GM19467 (cell line): ENCODE measurements around the gene DNMT3L.
A peak's percentile ranks its signal among the peaks of the same experiment; 100 is the strongest.
"Not testable (repeated sequence)": the region's sequence is repeated elsewhere in the genome, so short reads cannot be mapped to it uniquely, and the experiment has no call there.

ENCODE experiments used
- ATAC-seq: cut with Tn5 transposase; IDR thresholded peaks from one replicate; pipeline ENCODE4 v1.9.1; 2021; ENCODE audit warnings: mild to moderate bottlenecking, moderate library complexity; ENCODE audit not compliant: unreplicated experiment

DNMT3L gene

DNA sequence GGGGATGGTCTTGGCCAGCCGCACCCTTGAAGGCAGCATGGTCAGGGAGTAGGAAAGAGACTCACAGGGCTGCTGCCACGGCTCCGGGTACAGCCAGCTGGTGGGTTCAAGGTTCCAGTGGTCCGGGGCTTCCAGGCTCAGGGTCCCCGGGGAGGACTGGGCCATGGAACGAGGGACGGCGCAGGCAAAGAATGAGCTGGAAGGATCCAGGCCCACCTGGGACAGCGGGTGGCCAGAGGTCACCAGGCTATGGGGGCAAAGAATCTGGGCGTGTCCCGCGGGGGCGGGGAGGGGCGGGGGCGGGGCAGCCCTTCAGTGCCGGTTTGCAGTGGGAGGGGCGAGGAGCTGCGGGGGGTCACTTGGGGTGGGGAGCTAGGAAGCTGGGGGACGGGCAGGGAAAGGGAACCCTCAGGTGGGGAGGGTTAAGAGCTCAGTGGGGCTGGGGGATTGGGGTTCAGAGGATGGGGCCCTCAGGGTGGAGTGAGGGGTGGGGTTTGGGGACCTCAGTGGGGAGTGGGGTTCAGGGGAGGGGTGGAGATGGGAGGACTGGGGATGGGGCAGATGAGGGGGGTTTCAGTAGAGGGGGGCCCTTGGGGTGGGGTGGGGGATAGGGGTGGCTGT lies at the start of gene DNMT3L:
Gene DNMT3L (minus strand): TSS at position 223 of the 621 bp plus-strand sequence. CDS start 638 bp downstream, outside the sequence.
- ATAC-seq: no peak

DNA sequence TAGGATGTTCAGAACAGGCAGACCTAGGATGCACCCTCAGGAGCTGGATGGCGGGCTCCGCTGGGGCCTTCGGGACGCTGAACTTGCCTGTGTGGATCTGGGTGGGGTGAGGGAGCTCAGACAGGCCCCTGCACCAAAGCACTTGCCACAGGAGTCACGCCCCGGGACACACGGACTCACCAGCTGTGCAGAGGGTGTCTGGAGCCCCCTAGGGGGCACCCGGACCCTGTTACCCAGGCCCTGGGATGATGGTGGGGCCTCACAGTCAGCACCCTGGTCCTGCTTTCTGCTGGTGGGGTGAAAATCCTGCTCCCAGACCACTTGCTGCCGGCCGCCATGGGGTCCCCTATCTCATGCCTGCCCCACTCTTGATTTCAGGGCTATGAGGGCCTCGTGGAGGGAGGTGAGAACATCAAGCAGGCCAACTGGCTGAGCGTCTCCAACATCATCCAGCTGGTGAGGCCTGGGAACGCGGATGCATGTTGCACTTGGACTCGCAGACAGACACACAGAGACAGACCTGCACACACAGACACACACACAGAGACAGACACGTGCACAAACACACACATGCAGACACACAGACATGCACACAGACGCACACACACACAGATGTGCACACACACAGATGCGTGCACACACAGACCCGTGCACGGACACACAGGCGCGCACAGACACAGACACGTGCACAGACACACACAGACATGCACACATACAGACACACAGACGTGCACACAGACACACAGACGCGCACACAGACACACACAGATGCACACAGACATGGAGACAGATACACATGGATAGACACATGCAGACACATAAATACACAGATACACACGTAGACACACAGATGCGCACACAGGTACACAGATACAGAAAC lies 49.2 kb upstream of the DNMT3L start:
- no peak for ATAC-seq

DNA sequence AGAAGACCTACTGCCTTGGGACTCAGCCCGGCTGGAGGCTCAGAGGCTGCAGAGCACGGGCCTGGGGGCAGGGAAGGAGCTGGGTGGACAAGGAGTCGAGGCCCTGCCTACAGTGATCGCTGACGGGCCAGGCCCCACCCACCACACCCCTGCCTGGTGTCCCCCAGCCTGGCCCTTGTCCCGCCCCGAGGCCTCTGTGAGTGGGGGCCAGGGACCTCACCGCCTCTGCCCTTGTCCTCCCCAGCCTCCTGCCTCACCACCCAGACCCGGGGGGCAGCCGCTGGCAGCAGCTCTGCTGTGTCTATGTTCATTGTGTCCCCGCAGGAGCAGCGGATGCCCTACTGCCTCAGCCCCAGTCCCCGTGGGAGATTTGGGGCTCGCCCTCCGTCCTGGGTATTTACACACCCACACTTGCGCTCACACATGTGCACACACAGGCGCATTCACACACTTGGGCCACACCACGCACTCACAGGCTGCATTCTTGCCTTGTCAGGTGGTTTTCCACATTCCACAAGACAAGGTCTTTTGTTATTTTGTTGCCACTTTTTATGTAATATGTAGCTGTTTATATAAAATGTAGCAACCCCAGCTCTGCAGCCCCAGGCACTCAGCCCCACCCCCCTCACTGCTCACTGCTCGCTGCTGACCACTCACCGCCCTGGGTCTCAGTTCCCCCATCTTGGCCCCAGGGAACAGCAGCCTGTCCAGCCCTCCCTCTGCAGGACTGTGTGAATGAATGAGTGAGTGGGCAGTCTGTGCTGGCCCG lies 45.4 kb upstream of the DNMT3L start:
- no peak for ATAC-seq

DNA sequence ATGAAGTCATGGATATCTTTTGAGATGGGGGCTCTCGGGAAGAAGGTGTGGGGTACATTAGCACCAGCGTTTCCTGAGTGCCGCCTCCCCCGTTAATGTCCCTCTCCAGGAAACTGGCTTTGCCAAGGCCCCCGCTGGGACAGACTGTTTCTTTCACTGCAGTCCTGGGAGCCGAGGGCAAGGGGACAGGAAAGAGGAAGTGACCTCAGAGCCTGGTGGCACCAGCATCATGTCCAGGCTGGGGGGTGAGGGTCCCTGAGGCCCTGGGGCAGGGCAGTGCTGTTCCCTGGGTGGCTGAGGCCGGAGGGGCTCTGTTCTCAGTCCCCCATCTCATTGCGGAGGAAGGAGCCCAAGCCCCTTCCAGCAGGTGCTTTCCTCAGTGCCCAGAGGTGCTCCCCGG lies 44.0 kb upstream of the DNMT3L start:
- ATAC-seq: no peak

DNA sequence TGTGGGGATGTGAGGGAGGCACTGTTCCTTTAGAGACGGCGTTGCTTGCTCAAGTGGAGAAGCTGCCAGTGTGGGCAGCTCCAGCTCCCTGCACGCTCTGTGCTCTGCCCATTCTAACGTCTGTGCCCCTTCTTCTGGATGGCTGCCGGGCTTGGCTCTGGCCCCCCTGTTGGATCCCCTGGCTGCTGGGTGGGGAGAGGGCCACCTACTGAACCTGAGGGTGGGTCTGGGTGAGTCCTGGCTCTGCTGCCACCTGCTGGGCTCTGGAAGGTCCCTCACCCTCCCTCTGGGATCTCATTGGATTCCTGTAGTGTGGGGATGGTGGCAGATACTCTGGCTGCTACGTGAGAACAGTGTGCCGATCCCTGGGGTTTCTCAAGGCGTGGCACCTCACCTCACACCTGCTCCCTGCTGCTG lies 43.2 kb upstream of the DNMT3L start:
- ATAC-seq: no peak

DNA sequence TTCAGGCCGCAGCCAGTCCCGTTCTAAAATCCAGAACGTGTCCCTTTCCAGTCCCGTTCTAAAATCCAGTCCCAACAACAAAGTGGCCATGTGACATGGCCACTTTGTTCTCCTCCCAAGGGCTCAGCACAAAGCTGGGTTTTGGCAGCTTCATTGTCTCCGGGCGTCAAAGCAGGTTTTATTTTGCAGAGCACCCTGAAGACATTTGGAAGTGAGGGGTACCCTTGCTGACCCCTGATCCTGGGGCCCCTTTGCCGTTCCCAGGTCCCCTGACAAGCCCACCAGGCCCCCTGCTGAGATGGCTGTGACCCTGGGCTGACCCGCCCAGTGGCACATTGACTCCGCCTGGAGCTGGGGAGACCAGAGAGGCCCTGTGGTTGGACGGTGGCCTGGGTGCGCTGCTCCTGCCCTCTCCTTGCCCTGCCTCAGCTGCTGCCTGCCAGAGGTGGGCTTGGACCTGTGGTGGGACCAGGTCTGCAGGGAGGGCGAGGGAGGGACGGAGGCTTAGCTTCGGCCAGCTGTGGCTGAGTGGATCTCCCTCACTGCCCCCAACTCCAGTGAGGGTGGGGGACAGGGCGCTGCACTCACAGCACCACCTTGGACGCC lies 42.4 kb upstream of the DNMT3L start:
- no peak for ATAC-seq

DNA sequence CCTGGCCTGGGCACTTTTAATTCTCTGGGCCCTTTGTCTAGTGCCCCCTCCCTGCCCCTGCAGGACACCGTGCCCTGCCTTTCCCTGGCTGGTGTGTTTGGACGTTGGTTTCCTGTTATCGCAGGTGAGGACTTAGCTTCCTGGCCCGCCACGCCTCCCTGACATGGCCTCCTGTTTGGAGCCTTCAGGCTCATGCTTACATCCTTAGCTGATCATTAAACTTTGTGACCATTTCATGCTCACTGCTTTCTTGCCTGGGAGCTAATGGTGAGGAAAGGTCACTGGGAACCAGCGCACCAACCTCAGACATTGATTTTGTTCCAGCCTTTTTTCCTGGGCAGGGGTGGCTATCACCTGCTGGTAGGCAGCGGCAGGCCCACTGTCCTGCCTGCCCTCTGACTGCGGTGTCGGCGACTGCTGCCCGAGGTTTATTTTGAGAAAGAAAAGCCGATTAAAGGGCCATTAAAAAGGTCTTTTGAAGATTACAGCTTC lies 41.8 kb upstream of the DNMT3L start:
- ATAC-seq: no peak

DNA sequence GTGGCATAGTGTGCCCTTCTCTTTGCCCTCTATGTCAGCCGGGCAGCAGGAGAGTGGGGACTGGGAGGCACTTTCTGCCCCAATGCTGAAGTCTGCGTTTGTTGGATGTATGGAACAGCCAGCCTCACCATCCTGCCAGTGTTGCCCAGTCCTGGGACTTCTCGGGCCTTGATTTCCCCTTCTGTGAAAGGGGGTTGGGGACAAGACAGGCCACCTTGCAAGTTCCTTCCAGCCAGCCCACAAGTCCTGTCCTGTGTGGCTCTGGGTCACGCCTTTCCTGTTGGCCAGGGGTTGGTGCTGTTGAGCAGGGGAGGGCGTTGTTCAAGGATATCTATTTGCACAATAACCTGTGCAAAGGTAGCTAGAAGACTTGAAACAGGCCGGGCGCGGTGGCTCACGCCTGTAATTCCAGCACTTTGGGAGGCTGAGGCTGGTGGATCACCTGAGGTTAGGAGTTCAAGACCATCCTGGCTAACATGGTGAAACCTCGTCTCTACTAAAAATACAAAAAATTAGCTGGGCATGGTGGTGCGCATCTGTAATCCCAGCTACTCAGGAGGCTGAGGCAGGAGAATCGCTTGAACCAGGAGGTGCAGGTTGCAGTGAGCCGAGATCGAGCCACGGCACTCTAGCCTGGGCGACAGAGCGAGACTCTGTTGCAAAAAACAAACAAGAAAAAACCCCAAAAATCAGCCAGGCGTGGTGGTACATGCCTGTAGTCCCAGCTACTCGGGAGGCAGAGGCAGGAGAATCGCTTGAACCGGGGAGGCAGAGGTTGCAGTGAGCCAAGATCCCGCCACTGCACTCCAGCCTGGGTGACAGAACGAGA lies 41.1 kb upstream of the DNMT3L start:
- ATAC-seq: not testable (repeated sequence)

DNA sequence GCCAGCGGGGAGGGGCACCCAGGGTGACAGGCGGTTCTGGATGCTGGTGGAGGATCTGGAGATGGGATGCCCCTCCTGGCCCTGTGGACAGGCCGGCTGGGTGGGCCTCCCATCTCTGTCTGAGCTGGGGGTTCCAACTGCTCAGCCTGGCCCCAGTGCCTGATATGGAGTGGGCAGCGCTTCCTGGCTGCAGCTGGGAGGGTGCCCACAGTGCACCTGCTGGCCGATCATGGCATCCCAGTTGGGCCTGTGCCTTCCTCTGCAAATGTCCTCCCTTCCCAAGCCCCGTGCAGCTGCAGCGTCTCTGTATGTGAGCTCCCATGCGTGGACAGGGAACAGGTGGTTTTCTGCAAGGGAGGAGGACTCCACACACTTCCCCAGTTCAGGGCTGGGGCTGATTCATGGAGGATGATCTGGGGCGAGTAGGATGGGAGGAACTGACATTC lies 40.3 kb upstream of the DNMT3L start:
- no peak for ATAC-seq

DNA sequence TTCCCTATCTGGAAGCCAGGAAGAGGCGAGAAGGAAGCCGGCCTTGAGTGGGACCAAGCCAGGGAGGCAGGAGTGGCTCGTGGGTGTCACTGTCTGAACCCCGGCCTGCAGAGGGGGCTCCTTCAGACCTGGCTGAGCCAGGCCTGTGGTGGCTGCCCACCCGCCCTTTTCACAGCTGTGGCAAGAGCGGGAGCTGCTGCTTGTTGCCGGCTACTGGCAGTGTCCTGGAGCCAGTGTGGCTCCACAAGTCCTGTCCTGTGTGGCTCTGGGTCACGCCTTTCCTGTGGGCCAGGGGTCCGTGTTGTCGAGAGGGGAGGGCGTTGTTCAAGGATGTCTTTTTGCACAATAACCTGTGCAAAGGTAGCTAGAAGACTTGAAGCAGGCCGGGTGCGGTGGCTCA lies 39.4 kb upstream of the DNMT3L start:
- ATAC-seq: no peak

DNA sequence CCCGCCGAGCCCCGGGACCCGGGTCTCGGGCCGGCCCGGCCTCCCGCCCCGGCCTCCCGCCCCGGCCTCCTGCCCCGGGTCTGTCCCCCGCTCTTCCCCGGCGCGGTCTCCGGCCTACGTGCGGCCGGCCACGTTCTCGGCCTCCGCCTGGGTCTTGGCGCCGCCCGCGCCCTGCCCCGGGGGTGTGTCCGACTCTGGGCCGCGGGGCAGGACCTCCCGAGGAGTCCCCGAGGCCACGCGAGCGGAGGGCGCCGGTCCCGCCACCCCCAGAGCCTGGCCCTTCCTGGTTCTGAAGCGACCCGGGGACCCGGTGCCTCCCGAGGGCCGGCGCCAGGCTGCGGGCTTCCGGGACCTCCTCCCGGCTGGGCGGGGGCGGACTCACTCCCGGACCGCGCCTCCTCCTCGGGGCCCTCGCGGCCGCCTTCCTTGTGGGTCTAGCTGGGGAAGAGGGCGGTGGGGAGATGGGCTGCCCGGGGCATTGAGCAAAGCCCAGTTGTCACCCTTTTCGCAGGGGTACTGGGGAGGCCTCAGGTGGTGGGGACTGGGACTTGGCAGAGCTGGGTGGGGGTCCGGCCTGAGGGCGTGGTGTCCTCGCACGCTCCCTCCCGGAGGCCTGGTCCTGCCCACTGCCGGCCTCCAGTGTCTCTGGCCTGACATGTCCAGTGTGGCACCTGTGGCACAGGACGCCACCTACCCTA lies 38.7 kb upstream of the DNMT3L start:
- ATAC-seq: peak; percentile 31

DNA sequence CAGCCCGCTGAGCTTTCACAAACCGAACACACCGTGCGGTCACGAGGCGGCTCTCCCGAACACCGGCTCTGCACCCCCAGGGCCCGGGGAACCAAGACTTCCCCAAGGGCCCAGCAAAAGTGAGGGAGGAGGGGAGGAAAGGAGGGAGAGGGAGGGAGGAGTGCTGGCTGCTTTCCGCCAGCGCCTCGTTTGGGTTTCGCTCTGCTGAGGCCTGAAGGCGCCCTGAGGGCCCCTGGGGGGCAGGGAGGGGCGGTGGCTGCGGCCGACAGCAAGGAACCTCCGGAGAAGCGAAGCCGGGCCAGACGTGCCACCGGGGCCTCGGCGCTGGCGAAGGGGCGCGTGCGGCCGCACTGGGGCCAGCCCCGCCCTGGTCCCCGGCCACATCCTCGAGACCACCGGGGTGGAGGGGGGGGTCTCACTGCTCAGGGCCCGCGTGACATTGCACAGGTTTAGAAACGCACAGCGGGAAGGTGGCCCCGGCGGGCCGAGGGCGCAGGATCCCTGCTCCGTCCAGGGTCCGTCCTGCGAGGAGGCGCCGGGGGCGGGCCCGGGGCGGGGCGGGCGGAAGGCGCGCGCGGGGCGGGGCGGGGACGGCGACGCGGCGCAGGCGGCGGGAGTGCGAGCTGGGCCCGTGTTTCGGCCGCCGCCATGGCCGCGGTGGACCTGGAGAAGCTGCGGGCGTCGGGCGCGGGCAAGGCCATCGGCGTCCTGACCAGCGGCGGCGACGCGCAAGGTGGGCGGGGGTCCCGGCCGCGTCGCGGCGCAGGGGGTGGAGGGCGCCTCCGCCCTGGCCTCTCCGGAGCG lies 38.0 kb upstream of the DNMT3L start, which contains the start of gene PFKL:
Gene PFKL (plus strand): TSS at position 596 of the 804 bp plus-strand sequence. CDS start 53 bp downstream, at position 649.
- ATAC-seq: peak; percentile 45

DNA sequence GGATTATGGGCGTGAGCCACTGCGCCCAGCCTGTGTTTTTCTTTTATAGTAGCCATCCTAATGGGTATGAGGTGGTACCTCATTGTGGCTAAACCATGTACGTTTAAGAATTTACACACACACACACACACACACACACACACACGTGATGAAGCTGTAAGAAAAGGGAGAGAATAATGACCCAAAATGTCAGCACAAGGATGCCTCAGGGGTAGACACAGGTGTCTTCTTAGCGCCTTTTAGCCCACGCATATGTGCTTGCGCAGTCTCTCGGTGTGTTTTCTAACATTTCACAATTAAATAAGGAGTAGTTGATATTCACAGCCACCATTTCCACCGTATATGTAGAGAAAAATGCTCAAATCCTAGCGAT lies 37.4 kb upstream of the DNMT3L start:
- no peak for ATAC-seq

DNA sequence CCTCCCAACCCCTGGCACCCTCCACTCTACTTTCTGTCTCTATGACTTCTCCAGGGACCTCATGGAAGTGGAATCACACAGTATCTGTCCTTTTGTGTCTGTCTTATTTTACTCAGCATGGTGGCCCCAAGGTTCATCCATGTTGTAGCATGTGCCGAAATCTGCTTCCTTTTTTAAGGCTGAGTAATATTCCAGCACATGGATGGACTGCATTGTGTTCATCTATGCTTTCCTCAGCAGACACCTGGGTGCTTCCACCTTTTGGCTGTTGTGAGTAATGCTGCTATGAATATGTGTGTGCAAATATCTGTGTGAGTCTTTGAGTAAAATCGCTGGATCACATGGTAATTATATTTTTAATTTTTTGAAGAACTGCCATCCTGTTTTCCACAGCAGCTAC lies 36.6 kb upstream of the DNMT3L start:
- no peak for ATAC-seq

DNA sequence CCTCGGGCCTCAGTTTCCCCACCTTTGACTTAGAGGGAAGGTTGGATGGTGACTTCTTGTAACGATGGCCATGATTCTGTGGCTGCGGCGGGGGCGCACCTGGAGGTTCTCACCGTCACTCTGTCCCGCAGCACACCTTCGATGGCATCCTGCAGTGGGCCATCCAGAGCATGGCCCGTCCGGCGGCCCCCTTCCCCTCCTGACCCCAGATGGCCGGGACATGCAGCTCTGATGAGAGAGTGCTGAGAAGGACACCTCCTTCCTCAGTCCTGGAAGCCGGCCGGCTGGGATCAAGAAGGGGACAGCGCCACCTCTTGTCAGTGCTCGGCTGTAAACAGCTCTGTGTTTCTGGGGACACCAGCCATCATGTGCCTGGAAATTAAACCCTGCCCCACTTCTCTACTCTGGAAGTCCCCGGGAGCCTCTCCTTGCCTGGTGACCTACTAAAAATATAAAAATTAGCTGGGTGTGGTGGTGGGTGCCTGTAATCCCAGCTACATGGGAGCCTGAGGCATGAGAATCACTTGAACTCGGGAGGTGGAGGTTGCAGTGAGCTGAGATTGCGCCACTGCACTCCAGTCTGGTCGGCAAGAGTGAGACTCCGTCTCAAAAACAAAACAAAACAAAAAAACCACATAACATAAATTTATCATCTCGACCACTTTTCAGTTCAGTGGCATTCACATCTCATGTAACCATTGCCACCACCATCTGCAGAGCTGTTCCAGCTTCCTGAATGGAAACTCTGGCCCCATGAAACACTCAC lies 36.0 kb upstream of the DNMT3L start:
- ATAC-seq: no peak

DNA sequence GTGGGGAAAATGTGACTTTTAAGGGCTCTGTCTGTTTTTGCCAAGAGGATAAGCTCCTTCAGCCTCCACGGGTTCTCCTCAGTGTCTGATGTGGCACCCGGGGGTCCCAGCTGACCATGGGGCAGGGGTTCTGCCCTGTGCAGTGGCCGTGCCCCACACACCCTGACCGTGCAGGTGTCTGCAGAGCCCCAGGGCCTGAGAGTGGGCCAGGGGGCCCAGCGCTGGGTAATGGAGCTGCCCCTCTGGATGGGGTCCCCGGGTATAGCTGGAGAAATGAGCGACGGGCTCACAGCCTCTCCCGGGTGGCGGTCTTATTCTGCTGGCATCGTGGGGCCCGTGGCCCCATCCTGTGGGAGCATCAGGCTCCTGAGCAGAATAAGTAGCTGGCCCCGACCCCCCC lies 35.2 kb upstream of the DNMT3L start:
- no peak for ATAC-seq

DNA sequence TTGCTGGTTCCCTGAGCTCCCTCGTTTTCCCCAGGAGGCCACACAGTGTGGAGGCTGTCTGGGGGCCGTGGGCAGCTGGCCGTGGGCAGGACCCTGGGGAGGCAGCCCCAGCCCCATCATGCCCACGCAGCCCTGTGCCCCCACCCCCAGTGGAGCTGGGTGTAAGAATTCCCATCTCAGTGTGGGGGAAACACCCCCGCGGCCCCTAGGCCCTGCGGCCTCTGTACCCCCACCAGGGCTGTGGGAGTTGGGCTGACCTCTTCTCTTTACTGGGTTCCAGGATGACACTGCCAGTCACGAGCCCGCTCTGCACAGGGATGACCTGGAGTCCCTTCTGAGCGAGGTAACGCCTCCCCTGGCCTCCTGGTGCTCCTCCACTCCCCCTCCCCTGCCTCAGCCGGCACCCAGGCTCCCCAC lies 34.4 kb upstream of the DNMT3L start:
- no peak for ATAC-seq

DNA sequence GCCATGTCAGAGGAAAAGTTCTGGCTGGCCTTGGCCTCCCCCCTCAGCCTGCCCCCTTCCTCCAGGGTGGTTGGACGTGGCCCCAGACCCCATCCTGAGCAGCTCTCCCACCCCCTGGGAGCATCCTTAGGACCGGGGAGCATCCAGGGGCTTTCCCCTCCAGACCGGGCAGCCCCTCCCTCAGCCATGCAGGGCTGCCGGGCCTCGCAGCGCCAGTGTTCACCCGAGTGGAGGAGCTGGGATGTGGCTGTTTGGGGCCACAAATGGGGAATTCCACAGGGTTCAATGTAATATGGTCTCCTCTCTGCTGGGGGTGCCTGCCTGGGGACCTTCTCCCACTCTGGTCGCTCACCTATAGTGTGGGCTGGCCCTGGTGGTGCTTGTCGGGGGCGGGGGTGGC lies 33.9 kb upstream of the DNMT3L start:
- no peak for ATAC-seq
